Activated naive CD4-positive, alpha-beta T cell treated with Interleukin-2 at 50 U/mL for 16 hours (primary cell): ENCODE measurements around the gene SHISA2.
"Not testable (repeated sequence)": the region's sequence is repeated elsewhere in the genome, so short reads cannot be mapped to it uniquely, and the experiment has no call there.

ENCODE experiments used
- DNase-seq: peaks from one replicate; pipeline ENCODE4 v3.0.0-alpha.2; 2020

Gene SHISA2

DNA sequence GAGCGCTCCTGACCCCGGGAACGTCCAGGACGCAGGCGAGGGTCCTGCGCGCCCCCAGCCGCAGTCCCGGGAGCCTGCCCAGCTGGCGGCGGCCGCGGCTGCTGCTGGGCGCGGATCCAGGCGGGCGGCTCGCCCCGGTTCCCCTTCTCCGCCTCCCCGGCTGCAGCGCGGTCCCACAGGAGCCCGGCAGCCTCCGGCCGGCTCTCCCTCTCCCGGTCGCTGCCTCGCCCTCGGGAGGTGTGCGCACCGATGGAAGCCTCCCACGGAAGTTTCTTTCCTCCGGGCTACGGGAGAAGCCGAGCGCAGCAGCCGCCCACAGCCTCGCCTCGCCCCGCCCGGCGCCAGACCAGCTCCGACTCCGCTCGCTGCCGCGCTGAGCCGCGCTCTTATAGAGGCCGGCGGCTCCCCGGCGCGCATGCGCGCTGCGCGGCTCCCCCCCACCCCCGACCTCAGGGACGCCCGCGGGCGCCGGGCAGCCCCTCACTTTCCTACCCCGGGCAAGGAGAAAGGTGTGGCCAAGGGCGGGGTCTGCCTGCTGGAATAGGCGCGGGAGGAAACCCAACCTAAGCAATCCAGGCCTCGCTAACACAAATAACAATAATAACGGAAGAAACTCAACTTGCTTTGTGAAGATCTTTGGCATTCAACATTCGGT is at the start of gene SHISA2:
Gene SHISA2, minus strand, starts transcription at position 360 of the 655 bp plus-strand sequence. CDS start 1,041 bp downstream, outside the sequence.
- peak; percentile 16 for DNase-seq

DNA sequence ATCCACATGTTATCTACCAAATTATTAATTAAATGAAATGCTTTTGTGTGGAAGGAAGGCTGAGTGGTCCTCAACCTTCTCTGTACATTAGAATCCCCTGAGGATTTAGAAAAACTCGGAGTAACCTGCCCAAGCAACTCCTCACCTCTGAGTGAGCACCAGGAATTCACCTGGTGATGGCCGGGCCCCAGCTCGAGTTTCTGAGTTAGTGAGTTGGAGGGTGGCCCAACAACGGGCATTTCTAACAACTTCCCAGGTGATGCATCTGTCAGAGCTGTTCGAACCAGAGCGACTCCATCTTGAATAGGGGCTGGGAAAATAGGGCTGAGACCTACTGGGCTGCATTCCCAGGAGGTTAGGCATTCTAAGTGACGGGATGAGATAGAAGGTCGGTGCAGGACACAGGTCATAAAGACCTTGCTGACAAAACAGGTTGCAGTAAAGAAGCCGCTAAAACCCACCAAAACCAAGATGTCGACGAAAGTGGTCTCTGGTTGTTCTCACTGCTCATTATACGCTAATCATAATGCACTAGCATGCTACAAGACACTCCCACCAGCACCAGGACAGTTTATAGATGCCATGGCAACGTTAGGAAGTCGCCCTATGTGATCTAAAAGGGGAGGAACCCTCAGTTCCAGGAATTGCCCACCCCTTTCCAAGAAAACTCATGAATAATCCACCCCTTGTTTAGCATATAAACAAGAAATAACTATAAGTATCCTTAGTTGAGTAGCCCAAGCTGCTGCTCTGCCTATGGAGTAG is 44.2 kb upstream of the SHISA2 start:
- DNase-seq = no peak

DNA sequence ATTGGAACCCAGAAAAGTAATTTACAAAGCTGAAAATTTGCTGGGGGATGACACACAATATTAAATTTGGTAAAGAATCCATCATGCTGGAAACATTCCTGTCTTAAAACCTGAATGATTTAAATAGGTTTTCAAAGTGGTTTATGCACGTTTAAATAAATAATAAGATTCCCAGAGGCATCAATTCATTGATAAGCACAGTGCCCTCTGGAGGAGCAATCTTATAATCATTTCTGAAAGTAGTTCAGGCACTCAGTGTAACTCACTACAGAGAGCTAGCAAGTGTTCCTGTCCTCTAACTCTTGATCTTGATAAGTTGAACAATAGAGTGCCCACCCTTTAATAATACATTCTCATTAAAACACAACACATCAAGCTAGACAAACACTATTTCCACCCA is 43.5 kb upstream of the SHISA2 start:
- DNase-seq = no peak

DNA sequence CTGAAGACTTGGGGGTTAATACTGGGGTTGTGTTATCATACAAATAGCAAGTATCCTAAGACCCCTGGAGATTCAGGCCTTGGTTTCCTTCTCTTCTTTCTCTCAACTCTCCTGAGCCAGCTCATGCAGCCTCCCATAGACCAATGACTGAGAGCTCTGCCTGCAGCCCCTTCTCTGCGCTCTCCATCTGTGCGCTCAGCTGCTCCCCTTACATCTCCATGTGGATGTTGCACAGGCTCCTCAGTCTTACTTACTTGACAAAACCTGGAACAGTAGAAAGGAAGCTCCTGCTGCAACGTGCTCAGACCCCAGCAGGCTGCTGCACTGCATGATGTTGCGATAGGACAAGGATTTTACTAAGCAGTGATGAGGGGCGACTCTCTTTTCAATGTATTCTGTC is 25.0 kb upstream of the SHISA2 start:
- DNase-seq = not testable (repeated sequence)

DNA sequence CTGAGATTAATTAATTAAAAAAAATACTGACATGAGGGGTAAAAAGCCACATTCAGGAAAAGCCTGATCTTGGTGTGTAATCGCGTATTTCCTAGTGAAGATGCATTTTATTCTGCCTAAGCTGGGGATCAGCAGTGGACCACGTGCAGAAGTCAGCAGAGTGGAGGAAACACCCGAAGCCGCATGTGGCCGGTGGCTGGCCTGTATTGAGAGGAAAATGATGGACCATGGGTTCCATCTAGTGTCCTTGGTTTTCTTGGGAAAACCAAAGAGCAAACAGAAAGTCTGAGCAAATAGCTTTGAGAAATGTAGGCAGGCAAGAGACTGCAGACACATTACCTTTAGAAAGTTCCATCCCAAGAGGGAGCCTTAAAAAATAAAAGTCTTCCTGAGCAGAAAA is 23.7 kb upstream of the SHISA2 start:
- no peak for DNase-seq

DNA sequence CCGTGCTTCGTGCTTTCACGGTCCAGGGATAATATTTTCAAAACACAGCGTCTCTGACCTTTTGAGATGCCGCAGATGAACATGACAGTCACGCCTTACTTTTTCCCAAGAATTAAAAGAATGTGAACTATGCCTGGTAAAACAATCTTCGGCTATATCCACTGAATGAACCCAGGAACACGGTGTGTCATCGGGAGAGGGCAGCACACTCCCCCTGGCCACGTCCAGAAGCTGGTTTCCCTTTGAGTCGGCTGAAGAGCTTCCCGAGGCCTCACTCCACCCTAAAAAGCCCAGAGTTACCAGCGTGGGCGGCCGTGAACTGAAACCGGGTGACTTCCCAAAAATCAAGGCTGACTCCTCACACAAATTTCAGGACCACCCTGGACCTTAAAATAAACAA is 22.9 kb upstream of the SHISA2 start:
- no peak for DNase-seq

DNA sequence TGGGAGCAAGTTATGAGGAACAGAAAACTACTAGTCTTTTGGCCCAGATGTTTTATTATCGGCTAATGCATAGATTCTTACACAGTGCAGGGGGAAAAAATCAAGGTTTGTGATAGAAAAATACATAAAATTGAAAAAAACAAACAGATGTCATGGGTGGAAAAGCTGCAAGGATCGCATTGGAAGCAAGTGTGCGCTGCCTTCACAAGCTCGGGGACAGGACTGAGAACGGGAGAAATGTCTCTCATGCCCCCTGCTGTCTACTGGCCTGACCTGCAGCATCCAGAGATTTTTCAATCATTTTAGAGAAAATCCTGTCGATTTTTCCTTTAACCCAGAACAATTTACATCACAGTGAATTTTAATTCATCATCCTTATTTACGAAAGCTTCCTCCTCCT is 20.5 kb upstream of the SHISA2 start:
- DNase-seq = not testable (repeated sequence)

DNA sequence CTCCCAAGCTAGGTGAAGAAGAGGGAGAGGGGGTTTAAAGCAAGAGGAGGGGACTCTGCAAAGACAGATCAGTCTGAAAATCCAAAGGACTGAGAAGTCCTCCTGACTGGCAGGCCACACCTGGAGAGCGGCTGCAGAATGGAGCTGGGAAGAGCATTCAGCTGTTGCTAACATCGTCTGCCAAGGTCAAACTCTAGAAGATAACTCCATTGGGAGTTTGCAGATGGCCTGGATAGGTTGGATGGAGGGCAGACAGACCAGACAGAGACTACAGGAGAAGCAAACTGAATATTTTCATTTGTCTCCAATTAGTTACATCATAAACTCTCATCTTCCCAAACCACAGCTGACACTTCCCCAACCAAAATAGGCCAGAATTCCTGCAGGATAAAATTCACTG is 19.9 kb upstream of the SHISA2 start:
- no peak for DNase-seq

DNA sequence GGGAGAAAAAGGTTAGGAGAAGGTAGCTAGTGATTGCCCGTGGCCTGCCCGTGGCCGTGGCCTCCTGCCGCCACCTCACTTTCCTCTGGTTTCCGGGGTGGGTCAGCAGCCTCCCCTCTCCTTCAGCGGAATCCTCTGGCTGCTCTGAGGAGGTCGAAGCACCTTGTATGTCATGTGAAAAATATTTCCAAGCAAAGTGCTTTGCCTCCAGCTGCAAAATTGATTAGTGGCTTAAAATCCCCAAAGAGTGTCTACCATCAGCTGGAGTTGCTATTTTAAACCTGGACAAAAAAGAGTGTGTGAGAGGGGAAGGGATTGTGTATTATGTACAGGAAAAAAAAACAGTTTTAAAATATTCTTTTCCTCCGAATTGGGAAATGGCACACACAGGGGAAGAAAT is 17.8 kb upstream of the SHISA2 start:
- not testable (repeated sequence) for DNase-seq

DNA sequence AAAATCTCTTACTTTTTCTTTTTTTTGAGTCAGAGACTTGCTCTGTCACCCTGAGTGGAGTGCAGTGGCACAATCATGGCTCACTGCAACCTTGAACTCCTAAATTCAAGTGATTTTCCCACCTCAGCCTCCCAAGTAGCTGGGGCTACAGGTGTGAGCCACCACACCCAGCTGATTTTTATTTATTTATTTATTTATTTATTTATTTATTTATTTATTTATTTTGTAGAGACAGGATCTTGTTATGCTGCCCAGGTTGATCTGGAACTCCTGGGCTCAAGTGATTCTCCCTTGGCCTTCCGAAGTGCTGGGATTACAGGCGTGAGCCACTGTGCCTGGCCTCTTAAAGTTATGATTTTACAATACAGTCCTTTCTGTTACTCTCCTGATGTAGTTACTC is 16.6 kb upstream of the SHISA2 start:
- not testable (repeated sequence) for DNase-seq

DNA sequence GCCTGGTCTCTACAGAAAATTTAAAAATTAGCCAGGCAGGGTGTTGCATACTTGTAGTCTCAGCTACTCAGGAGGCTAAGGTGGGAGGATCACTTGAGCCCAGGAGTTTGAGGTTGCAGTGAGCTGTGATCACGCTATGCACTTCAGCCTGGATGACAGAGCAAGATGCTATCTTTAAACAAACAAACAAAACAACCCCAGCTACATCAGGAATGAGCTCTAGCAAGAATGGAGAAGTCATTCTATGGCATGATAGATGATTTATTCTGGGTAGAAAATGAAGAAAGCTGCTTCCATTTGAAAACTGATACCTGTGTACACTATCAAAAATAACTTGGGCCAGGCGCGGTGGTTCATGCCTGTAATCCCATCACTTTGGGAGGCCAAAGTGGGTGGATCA is 15.8 kb upstream of the SHISA2 start:
- DNase-seq = no peak

DNA sequence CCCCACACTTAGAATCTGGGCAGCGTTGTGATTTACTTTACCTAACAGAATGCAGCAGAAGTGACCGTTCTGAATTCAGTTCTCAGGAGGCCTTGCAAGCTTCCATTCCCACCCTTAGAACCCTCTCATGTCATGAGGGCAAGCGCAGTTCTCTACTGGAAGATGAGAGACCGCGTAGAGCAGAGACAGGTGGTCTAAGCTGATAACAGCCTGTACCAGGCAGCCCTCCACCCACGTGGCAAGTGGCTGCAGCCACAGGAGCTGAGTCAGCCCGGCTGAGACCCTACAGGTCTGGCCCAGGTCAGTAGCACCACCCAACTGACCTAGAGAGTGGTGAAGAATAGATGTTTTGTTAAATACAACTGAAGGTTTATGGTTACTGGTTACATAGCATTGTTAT is 14.7 kb upstream of the SHISA2 start:
- not testable (repeated sequence) for DNase-seq

DNA sequence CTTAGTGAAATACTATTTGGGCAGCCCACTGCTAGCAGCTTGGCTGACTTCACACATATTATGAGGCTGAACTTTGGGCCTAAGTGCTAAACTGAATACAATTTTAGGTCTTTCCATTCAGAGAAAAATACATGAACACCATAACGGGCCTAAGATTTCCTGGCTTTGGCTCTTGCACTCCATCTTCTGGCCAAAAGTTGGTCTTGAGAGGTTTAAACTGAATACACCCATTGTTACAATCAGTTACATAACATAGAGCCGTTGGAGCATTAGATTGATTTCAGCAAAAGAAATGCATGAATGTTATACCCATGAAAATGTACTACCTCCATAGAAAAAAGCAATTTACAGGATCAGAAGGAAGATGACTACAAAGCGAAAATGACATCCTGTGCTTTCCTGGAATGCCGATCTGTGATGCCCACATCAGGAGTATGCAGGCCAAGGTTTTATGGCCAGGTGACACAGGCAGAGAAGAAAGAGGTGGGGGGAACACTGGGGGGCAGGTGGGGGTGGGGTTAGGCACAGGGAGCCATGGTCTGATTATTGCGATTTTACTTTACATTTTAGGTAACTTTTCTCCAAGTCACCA is 11.1 kb upstream of the SHISA2 start:
- peak; percentile 26 for DNase-seq

DNA sequence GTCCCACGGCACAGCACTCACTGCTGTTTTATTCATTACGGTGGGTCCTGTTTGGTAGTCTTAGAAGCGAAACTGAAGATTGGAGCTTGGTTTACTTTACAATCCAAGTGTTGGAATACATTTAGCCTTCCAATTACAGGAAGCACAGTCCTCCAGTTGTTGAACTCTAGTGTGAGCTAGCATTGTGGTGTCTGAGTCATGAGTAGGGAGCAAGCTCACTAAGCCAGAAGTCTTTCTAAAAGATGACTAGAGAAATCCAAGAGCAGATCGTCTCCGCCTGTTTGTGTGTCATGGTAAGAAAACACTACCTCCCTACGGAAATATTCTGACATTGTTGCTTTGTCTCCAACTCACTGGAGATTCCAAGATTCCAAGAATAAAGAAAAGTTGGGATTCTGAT is 10.1 kb upstream of the SHISA2 start:
- no peak for DNase-seq

DNA sequence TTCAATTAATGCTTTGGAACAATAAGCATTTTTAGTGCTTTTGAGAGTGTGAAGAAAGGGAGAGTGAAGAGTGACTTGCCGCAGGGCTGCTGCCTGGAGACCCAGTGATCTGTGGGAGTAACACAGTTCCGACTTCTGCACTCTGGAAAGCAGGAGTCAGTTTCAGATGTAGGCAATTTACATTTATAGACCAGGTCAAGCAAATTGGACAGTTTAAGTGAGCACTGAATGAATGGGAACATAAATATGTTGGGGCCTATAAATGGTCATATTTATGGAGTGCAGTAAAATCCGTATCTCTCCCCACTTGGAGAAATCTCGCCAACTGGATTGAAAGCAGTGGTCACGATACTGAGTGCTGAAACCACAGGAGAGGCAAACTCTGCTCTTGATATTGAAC is 9.4 kb upstream of the SHISA2 start:
- no peak for DNase-seq

DNA sequence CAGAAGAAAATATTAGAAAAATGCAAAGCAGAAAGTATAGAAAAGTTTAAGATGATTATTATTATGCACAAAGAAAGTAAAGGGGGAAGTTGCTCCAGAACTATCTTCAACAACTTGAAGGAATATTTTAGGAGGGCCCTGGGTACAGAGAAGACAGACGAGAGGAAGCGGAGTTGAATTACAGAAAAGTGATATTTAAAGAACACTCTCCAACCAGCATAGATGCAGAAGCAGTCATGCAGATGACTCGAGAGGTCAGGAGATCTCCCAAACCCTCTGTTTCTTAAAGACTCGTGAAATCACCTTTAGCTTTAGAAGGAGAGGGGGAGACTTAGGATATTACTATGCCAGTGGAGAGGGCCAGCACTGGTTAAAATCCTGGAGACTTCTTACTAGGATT is 8.5 kb upstream of the SHISA2 start:
- no peak for DNase-seq

DNA sequence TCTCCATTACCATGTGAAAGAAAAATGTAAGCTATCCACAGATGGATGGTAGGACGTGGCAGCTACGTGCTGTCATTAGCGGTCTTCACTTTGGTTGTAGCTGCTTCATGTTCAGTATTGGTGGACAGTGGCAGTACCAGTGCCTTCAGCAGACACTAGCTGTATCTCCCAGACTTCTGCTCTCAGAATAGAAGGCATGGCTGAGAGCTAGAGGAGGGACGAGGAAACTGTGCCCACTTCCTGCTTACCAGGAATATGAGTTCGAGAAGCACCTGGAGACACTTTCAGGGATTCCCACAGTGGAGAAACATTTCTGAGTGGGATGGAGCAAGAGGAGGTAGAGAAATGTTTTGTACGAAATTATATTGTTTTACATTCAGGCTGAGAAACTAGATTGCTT is 6.9 kb upstream of the SHISA2 start:
- no peak for DNase-seq

DNA sequence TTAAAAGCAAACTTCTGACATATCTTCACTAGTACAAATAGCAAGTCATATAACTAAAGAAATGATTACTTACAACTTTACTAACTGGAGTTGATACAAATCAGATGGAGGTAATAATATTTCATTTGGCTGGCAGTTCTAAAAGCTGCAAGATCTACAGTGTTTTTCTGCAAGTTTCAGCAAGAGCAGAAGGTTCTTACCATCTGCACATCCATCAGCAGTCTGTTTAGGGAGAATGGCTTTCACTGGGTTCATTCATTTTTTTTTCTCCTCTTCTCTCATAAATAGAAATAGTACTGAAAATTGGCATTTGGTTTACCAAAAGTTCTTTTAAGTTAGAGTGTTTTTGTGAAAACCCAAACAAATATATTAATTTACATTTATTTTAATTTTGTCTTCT is 3.1 kb upstream of the SHISA2 start:
- no peak for DNase-seq

DNA sequence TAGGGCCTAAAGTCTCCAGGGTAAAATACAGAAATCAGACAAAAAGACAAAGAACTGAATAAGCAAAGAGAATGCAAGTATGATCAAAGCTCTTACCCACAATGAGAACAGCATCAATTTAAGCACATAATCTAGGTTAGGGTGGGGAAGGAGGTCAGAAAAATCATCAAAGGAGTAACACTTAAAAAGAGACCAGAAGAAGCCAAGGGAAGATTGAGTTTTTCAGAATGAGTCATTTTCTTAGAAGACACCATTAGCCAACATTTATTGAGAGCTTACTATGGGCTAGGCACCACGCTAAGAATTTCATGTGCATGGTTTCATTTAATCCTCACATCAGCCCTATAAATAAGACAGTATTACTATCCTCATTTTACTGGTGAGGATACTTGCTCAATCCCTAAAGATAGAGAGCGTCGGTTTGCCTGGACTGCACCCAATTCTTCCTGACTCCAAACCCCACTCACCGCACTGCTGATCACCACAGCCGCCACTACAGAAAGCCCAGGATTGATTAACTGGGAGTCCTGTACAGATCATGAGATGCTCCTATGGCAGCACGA is 1.7 kb upstream of the SHISA2 start:
- DNase-seq = no peak

DNA sequence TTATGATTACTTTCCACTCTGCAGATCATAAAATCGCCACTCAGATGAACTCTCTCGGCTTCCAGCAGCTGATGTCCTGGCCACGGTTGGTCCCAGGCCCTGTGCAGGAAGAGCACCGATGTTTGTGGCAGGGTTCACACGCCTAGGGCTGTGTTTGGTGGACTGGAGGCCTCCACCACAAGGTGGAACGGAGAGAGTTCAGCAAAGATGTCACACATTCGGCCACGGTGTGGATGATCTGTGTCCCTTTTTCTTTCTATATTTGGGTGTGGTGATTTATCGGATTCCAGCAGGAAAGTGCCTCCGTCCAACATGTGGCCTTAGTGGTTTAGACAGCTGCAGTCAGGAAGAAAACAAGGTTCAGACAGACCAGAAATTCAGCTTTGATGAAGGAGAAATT is 521 bp upstream of the SHISA2 start:
- no peak for DNase-seq

DNA sequence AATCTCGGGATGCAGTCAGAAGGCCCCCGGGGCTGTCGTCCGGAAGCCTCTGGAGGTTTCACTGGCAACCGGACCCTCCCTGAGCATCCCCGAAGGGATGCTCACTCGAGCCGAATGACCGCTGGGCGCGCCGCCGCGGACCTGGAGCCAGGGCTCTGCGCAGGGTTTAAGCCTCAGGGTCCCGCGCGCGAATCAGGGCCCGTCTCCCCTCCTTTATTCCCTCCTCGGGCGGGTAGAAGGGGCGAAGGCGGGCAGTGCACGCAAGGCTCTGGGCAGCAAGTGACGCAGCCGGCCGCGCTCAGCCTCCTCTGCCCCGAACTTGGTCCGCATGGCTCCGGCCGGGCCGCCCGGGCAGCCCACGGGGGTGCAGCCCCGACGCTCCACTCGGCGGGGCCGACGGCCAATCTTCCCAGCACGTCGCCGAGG is 572 bp downstream of the SHISA2 start:
- DNase-seq = no peak

DNA sequence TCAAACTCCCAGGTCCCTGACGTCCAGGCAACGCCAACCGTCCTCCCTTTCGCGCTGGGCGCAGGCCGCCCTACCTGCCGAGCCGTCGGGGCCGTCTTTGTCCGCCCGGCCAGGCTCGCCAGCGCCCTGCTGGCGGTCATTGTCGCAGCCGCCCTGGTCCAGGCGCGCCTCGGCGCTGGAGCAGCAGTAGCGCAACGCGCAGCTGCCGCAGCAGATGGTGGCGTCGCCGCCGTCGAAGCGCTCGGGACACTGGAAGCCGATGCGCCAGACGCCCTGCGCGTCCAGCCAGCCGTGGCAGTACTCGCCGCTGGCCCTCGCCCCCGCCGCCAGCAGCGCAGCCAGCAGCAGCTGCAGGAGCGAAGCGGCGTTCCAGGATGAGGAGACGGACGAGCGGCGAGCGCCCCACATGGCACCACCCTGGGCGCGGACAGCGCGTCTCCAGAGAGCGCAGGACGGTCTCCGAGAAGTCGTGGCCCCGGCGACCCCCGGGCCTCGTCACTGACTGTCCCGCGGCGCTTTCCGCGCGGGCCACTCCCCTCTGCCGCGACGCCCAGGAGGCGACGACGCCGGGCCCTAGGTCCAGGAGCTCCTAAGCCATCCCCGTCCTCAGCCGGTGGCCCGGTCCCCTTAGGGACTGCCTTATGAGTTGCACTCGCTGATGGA is 1.1 kb downstream of the SHISA2 start:
- DNase-seq = no peak

DNA sequence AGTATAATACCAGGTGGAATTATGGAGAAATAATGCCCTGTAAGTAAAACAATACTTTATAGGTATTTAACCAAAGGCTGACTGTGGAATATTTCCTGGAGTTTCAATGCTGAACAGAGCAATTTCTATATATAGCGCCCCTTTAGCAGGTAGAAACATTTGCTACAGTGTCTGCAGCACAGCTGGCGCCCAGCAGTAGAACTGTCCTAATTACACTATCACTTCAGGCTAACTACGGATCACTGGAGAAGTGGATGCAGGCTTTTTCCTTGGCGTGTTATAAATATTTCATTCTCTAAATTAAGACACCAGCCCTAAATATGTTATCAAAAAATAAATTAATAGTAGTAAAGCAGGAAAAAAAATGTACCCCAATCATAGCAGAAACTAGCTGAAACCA is 3.1 kb downstream of the SHISA2 start:
- DNase-seq = no peak
